ENCODE measurements around the gene DLEC1. TPM values are rescaled to one million over a fixed set of nuclear protein-coding genes. Genes with fewer than 3 reads are reported as not detected.
"Not testable (repeated sequence)": the region's sequence is repeated elsewhere in the genome, so short reads cannot be mapped to it uniquely, and the experiment has no call there.

Gene DLEC1
- total and polyA plus RNA-seq, 8 donors, result 0.14 to 0.75 (median 0.51) TPM

GRCh38 chr3:38054499-38055001 is 15.5 kb downstream of the DLEC1 start:
- Histone ChIP-seq H3K27me3 (no peaks in the 10 kb centered on the region), H3K27ac (no peak overlapping the region), H3K4me1 (no peaks in the 10 kb centered on the region), H3K36me3 (no peaks in the 10 kb centered on the region), H3K9me3 (no peaks in the 10 kb centered on the region), H3K4me3 (no peak overlapping the region)
- TF ChIP-seq, protein P1, sequence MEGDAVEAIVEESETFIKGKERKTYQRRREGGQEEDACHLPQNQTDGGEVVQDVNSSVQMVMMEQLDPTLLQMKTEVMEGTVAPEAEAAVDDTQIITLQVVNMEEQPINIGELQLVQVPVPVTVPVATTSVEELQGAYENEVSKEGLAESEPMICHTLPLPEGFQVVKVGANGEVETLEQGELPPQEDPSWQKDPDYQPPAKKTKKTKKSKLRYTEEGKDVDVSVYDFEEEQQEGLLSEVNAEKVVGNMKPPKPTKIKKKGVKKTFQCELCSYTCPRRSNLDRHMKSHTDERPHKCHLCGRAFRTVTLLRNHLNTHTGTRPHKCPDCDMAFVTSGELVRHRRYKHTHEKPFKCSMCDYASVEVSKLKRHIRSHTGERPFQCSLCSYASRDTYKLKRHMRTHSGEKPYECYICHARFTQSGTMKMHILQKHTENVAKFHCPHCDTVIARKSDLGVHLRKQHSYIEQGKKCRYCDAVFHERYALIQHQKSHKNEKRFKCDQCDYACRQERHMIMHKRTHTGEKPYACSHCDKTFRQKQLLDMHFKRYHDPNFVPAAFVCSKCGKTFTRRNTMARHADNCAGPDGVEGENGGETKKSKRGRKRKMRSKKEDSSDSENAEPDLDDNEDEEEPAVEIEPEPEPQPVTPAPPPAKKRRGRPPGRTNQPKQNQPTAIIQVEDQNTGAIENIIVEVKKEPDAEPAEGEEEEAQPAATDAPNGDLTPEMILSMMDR (IDR thresholded peaks at IDR 0.05), result no peak
- DNase-seq (no peak), FAIRE-seq (no peak), ATAC-seq (no peak)
- intact Hi-C loops (cut with DNase I), result no loop called here
- WGBS, 2 donors, result 68 to 77% methylated on average over 3 of the region's 3 CpGs

GRCh38 chr3:38059148-38059547 is 20.1 kb downstream of the DLEC1 start:
- Histone ChIP-seq H3K27ac (no peak overlapping the region), H3K4me3 (no peak overlapping the region), H3K36me3 (no peaks in the 10 kb centered on the region), H3K4me1 (no peaks in the 10 kb centered on the region), H3K27me3 (no peaks in the 10 kb centered on the region), H3K9me3 (no peaks in the 10 kb centered on the region)
- FAIRE-seq, result no peak
- no peak for DNase-seq
- intact Hi-C loops (cut with DNase I), result no loop called here
- no peak for ATAC-seq
- WGBS, 2 donors, result 82 to 85% methylated on average over 2 of the region's 2 CpGs
- TF ChIP-seq, protein P1 (IDR thresholded peaks at IDR 0.05), result no peak

DNA sequence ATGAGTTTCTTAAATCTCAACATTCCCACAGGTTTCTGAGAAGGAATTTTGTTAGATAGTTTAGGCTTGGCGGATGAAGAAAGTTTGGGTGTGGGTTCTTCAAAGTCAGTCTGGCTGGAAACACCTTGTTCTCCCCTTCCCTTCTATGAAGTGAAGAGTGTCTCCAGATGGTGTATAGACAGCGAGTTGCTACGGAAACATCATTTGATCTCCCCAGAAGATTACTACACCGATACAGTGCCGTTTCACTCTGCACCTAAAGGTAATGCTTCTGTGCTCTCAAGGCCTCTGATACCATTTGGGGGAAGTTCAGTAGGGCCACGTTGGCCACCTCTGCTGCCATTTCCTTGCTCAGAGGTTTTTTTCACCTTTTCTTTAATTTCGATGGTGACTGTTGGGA is 20.6 kb downstream of the DLEC1 start:
- ATAC-seq (no peak), FAIRE-seq (no peak), DNase-seq (no peak)
- Histone ChIP-seq H3K9me3 (no peaks in the 10 kb centered on the region), H3K27me3 (no peaks in the 10 kb centered on the region), H3K36me3 (no peaks in the 10 kb centered on the region), H3K4me3 (no peak overlapping the region), H3K4me1 (no peaks in the 10 kb centered on the region), H3K27ac (no peak overlapping the region)
- 77 to 82% methylated on average over 7 of the region's 7 CpGs for WGBS, 2 donors
- intact Hi-C loops (cut with DNase I), result no loop called here
- TF ChIP-seq, protein P1 (IDR thresholded peaks at IDR 0.05), result no peak

DNA sequence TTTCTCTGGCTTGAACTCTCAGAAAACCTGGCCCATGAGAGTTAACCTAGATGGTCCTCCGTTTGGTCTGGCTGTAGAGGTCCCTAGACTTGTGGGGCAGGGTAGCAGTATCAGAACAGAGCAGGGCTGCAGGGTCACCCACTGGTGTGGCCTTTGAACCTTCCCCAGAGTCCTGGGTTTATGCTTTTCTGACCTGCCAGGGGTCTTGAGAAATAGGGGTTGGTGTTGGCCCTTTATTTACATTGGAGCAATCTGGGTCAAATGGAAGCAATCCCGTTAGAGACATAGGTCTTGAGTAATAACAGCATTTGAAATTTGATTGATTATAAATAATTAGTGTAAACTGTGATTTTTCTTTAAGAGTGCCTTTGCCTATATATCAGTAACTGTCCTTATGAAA is 23.8 kb downstream of the DLEC1 start:
- FAIRE-seq, result no peak

DNA sequence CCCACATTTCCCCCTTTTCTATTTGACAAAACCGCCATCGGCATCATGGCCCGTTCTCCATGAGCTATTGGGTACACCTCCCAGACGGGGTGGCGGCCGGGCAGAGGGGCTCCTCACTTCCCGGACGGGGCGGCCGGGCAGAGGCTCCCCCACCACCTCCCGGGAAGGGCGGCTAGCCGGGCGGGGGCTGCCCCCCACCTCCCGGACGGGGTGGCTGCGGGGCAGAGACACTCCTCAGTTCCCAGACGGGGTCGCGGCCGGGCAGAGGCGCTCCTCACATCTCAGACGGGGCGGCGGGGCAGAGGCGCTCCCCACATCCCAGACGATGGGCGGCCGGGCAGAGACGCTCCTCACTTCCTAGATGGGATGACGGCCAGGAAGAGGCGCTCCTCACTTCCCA is 25.4 kb downstream of the DLEC1 start:
- DNase-seq; H3K27me3 ChIP-seq; H3K4me1 ChIP-seq; ATAC-seq; intact Hi-C loops (cut with DNase I); FAIRE-seq; H3K9me3 ChIP-seq; H3K4me3 ChIP-seq; H3K36me3 ChIP-seq; H3K27ac ChIP-seq: not testable (repeated sequence)
- WGBS, 2 donors, result 94 to 96% methylated on average over 22 to 29 of the region's 32 CpGs

More for the DNA sequence above, 23.8 kb downstream of the DLEC1 start:
- H3K36me3 ChIP-seq, result no peaks in the 10 kb centered on the region
- WGBS, 2 donors, result 55 to 58% methylated on average over 2 of the region's 2 CpGs
- TF ChIP-seq, protein P1 (IDR thresholded peaks at IDR 0.05), result no peak
- ATAC-seq (no peak), DNase-seq (no peak)
- no peaks in the 10 kb centered on the region for H3K27me3 ChIP-seq
- no peak overlapping the region for H3K27ac ChIP-seq
- intact Hi-C loops (cut with DNase I), result no loop called here
- no peak overlapping the region for H3K4me3 ChIP-seq
- no peaks in the 10 kb centered on the region for H3K9me3 ChIP-seq
- H3K4me1 ChIP-seq, result no peaks in the 10 kb centered on the region

Measured in pancreas (tissue), 10 donors.